ENCODE results near the gene ELMO1. TPM values are rescaled to one million over a fixed set of nuclear protein-coding genes. Genes with fewer than 3 reads are reported as not detected.

The ELMO1 gene
- polyA plus RNA-seq, 1 donor (not counting 4 experiments of a cell fraction or from before 2014, with no cell fraction given) = not detected

DNA sequence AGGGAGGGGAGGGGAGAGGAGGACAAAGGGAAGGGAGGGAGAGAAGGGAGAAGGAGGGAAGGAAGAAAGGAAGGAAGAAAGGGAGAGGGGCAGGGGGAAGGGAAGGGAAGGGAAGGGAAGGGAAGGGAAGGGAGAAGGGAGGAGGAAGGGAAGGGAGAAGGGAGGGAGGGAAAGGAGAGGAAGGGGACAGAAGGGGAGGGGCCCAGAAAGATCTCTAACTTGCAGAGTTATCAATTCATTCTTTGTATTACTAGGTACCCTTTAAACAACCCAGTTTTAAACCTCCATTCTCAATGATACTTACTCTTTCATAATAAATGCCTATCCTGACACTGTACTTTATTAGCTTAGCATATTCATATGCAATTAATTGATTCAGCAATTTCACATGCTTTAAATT lies 192.0 kb downstream of the ELMO1 start:
- no peak for FAIRE-seq
- H3K27me3 ChIP-seq (ENCODE audit: control insufficient read depth, extremely low read depth, insufficient read depth, low read length) = no peaks in the 10 kb centered on the region
- H2AFZ ChIP-seq (ENCODE audit: control insufficient read depth, low read length) = no peak overlapping the region
- dilution Hi-C loops (cut with MboI; ENCODE audit: extremely low pct_ligation_motif_present, low sequenced_read_pairs) = no loop called here
- no peaks in the 10 kb centered on the region for H3K9me3 ChIP-seq (ENCODE audit: control insufficient read depth, low read depth, low read length)
- TF ChIP-seq EZH2 (IDR thresholded peaks at IDR 0.05; ENCODE audit: low read length) = no peak
- TF ChIP-seq, protein P1, sequence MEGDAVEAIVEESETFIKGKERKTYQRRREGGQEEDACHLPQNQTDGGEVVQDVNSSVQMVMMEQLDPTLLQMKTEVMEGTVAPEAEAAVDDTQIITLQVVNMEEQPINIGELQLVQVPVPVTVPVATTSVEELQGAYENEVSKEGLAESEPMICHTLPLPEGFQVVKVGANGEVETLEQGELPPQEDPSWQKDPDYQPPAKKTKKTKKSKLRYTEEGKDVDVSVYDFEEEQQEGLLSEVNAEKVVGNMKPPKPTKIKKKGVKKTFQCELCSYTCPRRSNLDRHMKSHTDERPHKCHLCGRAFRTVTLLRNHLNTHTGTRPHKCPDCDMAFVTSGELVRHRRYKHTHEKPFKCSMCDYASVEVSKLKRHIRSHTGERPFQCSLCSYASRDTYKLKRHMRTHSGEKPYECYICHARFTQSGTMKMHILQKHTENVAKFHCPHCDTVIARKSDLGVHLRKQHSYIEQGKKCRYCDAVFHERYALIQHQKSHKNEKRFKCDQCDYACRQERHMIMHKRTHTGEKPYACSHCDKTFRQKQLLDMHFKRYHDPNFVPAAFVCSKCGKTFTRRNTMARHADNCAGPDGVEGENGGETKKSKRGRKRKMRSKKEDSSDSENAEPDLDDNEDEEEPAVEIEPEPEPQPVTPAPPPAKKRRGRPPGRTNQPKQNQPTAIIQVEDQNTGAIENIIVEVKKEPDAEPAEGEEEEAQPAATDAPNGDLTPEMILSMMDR (optimal IDR thresholded peaks at IDR 0.05 in 1 of 3, IDR thresholded peaks at IDR 0.05 in 1 of 3, conservative IDR thresholded peaks at IDR 0.05 in 1 of 3; ENCODE audit: extremely low read depth in 1 of 3, insufficient read depth in 2 of 3, low read length in 3 of 3) = no peak
- H3K9ac ChIP-seq (ENCODE audit: control insufficient read depth, extremely low read depth, insufficient read depth, low read length) = no peak overlapping the region
- H3K9me1 ChIP-seq (ENCODE audit: control insufficient read depth, extremely low read depth, insufficient read depth, low read length) = no peaks in the 10 kb centered on the region
- H3K4me1 ChIP-seq (ENCODE audit: control insufficient read depth, extremely low read depth, insufficient read depth, low read length) = no peaks in the 10 kb centered on the region
- H3K27ac ChIP-seq (ENCODE audit: control insufficient read depth, insufficient read depth, low read length) = no peak overlapping the region
- H3K79me2 ChIP-seq (ENCODE audit: control insufficient read depth, insufficient read depth, low read length) = no peaks in the 10 kb centered on the region
- H3K4me3 ChIP-seq (ENCODE audit: control insufficient read depth in 2 of 3, extremely low read depth in 1 of 3, insufficient read depth in 2 of 3, low read depth in 1 of 3, low read length in 3 of 3) = no peak overlapping the region
- no peaks in the 10 kb centered on the region for H3K36me3 ChIP-seq (ENCODE audit: control insufficient read depth in 2 of 2, extremely low read depth in 1 of 2, insufficient read depth in 2 of 2, low read length in 2 of 2)
- no peaks in the 10 kb centered on the region for H4K20me1 ChIP-seq (ENCODE audit: control insufficient read depth, extremely low read depth, insufficient read depth, low read length)
- DNase-seq (ENCODE audit: low read depth, low spot score) = no peak
- H3K4me2 ChIP-seq (ENCODE audit: control insufficient read depth, extremely low read depth, insufficient read depth, low read depth, low read length) = no peak overlapping the region

DNA sequence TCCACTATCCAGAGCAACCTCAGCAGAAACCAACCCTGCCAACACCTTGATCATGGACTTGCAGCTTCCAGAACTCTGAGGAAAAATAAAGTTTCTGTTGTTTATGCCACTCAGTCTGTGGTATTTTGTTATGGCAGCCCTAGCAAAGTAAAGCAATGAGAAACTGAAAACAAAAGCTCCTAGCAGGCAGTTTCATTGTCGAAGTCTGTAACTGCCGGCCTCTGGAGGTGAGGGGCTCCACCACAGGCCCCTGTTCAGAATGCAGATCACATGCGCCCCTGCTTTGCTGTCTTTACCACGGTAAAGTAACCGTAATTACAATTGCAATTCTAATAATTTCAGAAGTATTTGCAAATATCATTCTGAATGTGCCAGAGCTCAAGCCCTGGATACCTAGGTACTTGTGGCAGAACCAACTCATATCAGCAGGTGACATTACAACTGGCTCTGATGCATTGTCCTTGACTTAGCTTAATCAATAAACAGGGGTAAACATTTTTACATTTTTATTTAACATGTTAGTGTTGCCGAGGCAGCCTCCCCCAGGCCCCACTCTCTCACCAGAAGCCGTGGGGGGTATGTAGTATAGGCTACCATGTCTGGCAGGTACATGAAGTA lies 193.2 kb downstream of the ELMO1 start:
- FAIRE-seq (no peak), DNase-seq (ENCODE audit: low read depth, low spot score) (no peak)
- Histone ChIP-seq H2AFZ (ENCODE audit: control insufficient read depth, low read length) (no peak overlapping the region), H3K9me1 (ENCODE audit: control insufficient read depth, extremely low read depth, insufficient read depth, low read length) (no peaks in the 10 kb centered on the region), H3K9ac (ENCODE audit: control insufficient read depth, extremely low read depth, insufficient read depth, low read length) (no peak overlapping the region), H3K36me3 (ENCODE audit: control insufficient read depth in 2 of 2, extremely low read depth in 1 of 2, insufficient read depth in 2 of 2, low read length in 2 of 2) (no peaks in the 10 kb centered on the region), H3K4me3 (ENCODE audit: control insufficient read depth in 2 of 3, extremely low read depth in 1 of 3, insufficient read depth in 2 of 3, low read depth in 1 of 3, low read length in 3 of 3) (no peak overlapping the region), H4K20me1 (ENCODE audit: control insufficient read depth, extremely low read depth, insufficient read depth, low read length) (no peaks in the 10 kb centered on the region), H3K27me3 (ENCODE audit: control insufficient read depth, extremely low read depth, insufficient read depth, low read length) (no peaks in the 10 kb centered on the region), H3K4me2 (ENCODE audit: control insufficient read depth, extremely low read depth, insufficient read depth, low read depth, low read length) (no peak overlapping the region), H3K79me2 (ENCODE audit: control insufficient read depth, insufficient read depth, low read length) (no peaks in the 10 kb centered on the region), H3K4me1 (ENCODE audit: control insufficient read depth, extremely low read depth, insufficient read depth, low read length) (no peaks in the 10 kb centered on the region), H3K27ac (ENCODE audit: control insufficient read depth, insufficient read depth, low read length) (no peak overlapping the region), H3K9me3 (ENCODE audit: control insufficient read depth, low read depth, low read length) (no peaks in the 10 kb centered on the region)
- TF ChIP-seq, protein P1 (optimal IDR thresholded peaks at IDR 0.05 in 1 of 3, IDR thresholded peaks at IDR 0.05 in 1 of 3, conservative IDR thresholded peaks at IDR 0.05 in 1 of 3; ENCODE audit: extremely low read depth in 1 of 3, insufficient read depth in 2 of 3, low read length in 3 of 3) = no peak
- TF ChIP-seq EZH2 (IDR thresholded peaks at IDR 0.05; ENCODE audit: low read length) = no peak
- dilution Hi-C loops (cut with MboI; ENCODE audit: extremely low pct_ligation_motif_present, low sequenced_read_pairs) = no loop called here

Data from keratinocyte (primary cell).